Activated B cell treated with CpG ODN at 0.5 μM for 24 hours (primary cell): ENCODE results near the gene PLEKHA3. TPM values are rescaled to one million over a fixed set of nuclear protein-coding genes. Genes with fewer than 3 reads are reported as not detected.
A peak's percentile ranks its signal among the peaks of the same experiment; 100 is the strongest.

Source experiments
- ATAC-seq: fragments of 200-7000 bp; cut with Tn5 transposase; one replicate; pipeline ENCODE4 v1.10.0; 2021; ENCODE audit warnings: low read depth, mild to moderate bottlenecking, moderate library complexity
- CTCF ChIA-PET: fragments of 350-600 bp; sonication (Branson Sonifier 250); formaldehyde crosslinking; loops from one replicate; lab custom pipeline; 2021; ENCODE audit warnings: antibody characterized with exemption; lab: Charles Lee
- POLR2A ChIA-PET: fragments of 350-600 bp; sonication (Branson Sonifier 250); formaldehyde crosslinking; loops from one replicate; lab custom pipeline; 2021; ENCODE audit warnings: antibody characterized with exemption; lab: Charles Lee
- DNase-seq: peaks from one replicate; pipeline ENCODE4 v3.0.0; 2022
- H3K27ac Mint-ChIP-seq: one replicate; pipeline ENCODE4 v1.8.0; 2020; ENCODE audit warnings: mixed read lengths
- H3K27me3 Mint-ChIP-seq: one replicate; pipeline ENCODE4 v1.8.0; 2021; ENCODE audit warnings: mixed read lengths
- H3K36me3 Mint-ChIP-seq: one replicate; pipeline ENCODE4 v1.8.0; 2021; ENCODE audit warnings: low read depth, mixed read lengths
- H3K4me1 Mint-ChIP-seq: one replicate; pipeline ENCODE4 v1.8.0; 2021; ENCODE audit warnings: mixed read lengths
- H3K4me3 Mint-ChIP-seq: one replicate; pipeline ENCODE4 v1.8.0; 2020; ENCODE audit warnings: mild to moderate bottlenecking, mixed read lengths
- H3K9me3 Mint-ChIP-seq: one replicate; pipeline ENCODE4 v1.8.0; 2020; ENCODE audit warnings: mixed read lengths
- intact Hi-C: fragments of 100-400 bp; cut with micrococcal nuclease; formaldehyde crosslinking; loops from one replicate; pipeline ENCODE4 v1.15.1; 2024
- total RNA-seq: library from RNA; stranded (reverse); gene quantifications from 2 replicates; pipeline ENCODE4 v1.2.3, GENCODE V29; 2022
- TF ChIP-seq, protein P1 (sequence below): fragments of 200-600 bp; IDR thresholded peaks from one replicate; pipeline ENCODE4 v1.8.0; 2022; ENCODE audit warnings: antibody characterized with exemption, mild to moderate bottlenecking

PLEKHA3 gene
- total RNA-seq, 1 donor from 2014 or later = 29.6 TPM

DNA sequence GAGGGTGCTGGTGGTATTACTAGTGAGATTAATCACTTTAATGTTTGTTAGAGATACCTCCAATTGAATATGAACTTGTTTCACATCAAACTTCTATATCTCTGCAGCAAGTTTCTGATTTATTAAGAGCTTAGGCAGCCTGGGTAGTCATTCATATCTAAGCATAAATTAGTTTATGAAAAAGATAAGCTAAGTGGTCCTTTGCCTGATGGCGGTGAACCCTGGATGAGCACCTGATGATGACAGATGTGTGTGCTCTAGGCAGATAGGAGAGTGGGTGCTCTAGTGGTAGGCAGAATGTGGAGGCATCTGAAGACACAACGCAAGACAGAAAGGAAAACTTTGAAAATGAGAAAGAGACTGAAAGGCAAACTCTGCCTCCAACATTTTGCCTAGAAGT is 6.9 kb upstream of the PLEKHA3 start:
- POLR2A ChIA-PET = interaction anchor here (1.0 kb wide), 1 partner anchor 22 kb away, joined by 3 read pairs; the partner anchor contains the start of genes PJVK and PRKRA

DNA sequence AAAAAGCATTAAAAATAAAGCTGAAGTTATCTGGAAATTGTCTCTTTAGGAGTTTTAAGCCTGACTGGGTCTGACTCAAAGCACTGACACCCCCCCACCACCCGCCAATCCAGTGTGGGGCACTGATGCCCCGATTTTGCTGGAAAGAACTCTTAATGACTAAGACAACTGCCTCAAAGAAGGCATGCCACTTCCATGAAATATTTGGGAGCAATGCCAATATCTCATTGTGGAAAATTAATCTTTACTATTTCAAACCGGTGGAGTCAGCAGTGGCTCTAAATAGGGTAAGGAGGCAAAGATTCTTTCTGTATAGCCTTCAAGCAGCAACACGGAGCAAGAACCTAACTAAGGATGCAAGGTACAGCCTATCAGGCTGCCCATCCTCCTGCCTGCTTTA is 6.3 kb upstream of the PLEKHA3 start:
- Mint-ChIP-seq H3K36me3 (peaks cover 7% of the 10 kb centered on the region), H3K27ac (no peak overlapping the region), H3K4me1 (peaks cover 9% of the 10 kb centered on the region), H3K27me3 (no peaks in the 10 kb centered on the region), H3K9me3 (no peaks in the 10 kb centered on the region), H3K4me3 (no peak overlapping the region)
- CTCF ChIA-PET = interaction anchor here (1.0 kb wide), 1 partner anchor 59 kb away, joined by 3 read pairs; no protein-coding TSS in a partner anchor
- POLR2A ChIA-PET = interaction anchor here (1.0 kb wide), 1 partner anchor 23 kb away, joined by 3 read pairs; the partner anchor contains the start of genes PJVK and PRKRA
- DNase-seq (no peak), ATAC-seq (no peak)
- TF ChIP-seq, protein P1, sequence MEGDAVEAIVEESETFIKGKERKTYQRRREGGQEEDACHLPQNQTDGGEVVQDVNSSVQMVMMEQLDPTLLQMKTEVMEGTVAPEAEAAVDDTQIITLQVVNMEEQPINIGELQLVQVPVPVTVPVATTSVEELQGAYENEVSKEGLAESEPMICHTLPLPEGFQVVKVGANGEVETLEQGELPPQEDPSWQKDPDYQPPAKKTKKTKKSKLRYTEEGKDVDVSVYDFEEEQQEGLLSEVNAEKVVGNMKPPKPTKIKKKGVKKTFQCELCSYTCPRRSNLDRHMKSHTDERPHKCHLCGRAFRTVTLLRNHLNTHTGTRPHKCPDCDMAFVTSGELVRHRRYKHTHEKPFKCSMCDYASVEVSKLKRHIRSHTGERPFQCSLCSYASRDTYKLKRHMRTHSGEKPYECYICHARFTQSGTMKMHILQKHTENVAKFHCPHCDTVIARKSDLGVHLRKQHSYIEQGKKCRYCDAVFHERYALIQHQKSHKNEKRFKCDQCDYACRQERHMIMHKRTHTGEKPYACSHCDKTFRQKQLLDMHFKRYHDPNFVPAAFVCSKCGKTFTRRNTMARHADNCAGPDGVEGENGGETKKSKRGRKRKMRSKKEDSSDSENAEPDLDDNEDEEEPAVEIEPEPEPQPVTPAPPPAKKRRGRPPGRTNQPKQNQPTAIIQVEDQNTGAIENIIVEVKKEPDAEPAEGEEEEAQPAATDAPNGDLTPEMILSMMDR = no peak
- intact Hi-C loops = no loop called here

More for the DNA sequence above, 6.9 kb upstream of the PLEKHA3 start:
- H3K36me3 Mint-ChIP-seq = peaks cover 4% of the 10 kb centered on the region
- TF ChIP-seq, protein P1 = no peak
- intact Hi-C loops = no loop called here
- DNase-seq = no peak
- H3K27ac Mint-ChIP-seq = no peak overlapping the region
- CTCF ChIA-PET = interaction anchor here (1.0 kb wide), 1 partner anchor 59 kb away, joined by 3 read pairs; no protein-coding TSS in a partner anchor
- no peak overlapping the region for H3K4me3 Mint-ChIP-seq
- H3K9me3 Mint-ChIP-seq = no peaks in the 10 kb centered on the region
- peaks cover 6% of the 10 kb centered on the region for H3K4me1 Mint-ChIP-seq
- no peaks in the 10 kb centered on the region for H3K27me3 Mint-ChIP-seq
- ATAC-seq = no peak

DNA sequence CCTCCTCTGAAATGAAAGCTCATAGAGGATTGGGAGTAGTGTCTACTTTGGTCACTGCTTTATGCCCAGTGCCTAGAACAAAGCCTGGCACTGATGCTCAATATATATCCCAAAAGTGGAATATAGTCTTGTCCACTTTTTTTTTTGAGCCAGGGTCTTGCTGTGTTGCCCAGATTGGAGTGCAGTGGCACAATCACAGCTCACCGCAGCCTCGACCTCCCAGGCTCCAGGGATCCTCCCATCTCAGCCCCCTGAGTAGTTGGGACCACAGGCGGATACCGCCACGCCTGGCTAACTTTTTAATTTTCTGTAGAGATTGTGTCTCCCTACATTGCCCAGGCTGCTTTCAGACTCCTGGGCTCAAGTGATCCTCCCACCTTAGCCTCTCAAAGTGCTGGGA is 5.7 kb upstream of the PLEKHA3 start:
- no peaks in the 10 kb centered on the region for H3K27me3 Mint-ChIP-seq
- ATAC-seq (no peak), DNase-seq (no peak)
- peaks cover 7% of the 10 kb centered on the region for H3K36me3 Mint-ChIP-seq
- no peak overlapping the region for H3K4me3 Mint-ChIP-seq
- intact Hi-C loops = no loop called here
- no peak overlapping the region for H3K27ac Mint-ChIP-seq
- TF ChIP-seq, protein P1 = no peak
- CTCF ChIA-PET = no interaction called here
- H3K4me1 Mint-ChIP-seq = peaks cover 16% of the 10 kb centered on the region
- no peaks in the 10 kb centered on the region for H3K9me3 Mint-ChIP-seq
- POLR2A ChIA-PET = no interaction called here

DNA sequence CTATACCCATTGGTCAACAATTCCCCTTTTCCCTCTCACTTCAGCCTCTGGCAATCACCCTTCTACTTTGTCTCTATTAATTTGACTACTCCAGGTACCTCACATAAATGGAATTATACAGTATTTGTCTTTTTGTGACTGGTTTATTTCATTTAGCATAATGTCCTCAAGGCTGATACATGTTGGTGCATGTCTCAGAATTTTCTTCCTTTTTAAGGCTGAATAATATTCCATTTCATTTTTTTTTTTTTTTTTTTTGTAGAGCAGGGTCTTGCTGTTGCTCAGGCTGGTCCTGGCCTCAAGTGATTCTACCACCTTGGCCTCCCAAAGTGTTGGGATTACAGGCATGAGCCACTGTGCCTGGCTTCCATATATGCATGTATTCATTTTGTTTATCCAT is 3.8 kb upstream of the PLEKHA3 start:
- H3K4me3 Mint-ChIP-seq = no peak overlapping the region
- H3K9me3 Mint-ChIP-seq = no peaks in the 10 kb centered on the region
- no peak for ATAC-seq
- intact Hi-C loops = loop anchor here (5.0 kb wide), 1 partner anchor 121 kb away; no protein-coding TSS in a partner anchor
- ChIA-PET POLR2A (no interaction called here), CTCF (no interaction called here)
- TF ChIP-seq, protein P1 = no peak
- H3K4me1 Mint-ChIP-seq = peaks cover 24% of the 10 kb centered on the region
- no peak for DNase-seq
- no peak overlapping the region for H3K27ac Mint-ChIP-seq
- peaks cover 9% of the 10 kb centered on the region for H3K36me3 Mint-ChIP-seq
- H3K27me3 Mint-ChIP-seq = no peaks in the 10 kb centered on the region

DNA sequence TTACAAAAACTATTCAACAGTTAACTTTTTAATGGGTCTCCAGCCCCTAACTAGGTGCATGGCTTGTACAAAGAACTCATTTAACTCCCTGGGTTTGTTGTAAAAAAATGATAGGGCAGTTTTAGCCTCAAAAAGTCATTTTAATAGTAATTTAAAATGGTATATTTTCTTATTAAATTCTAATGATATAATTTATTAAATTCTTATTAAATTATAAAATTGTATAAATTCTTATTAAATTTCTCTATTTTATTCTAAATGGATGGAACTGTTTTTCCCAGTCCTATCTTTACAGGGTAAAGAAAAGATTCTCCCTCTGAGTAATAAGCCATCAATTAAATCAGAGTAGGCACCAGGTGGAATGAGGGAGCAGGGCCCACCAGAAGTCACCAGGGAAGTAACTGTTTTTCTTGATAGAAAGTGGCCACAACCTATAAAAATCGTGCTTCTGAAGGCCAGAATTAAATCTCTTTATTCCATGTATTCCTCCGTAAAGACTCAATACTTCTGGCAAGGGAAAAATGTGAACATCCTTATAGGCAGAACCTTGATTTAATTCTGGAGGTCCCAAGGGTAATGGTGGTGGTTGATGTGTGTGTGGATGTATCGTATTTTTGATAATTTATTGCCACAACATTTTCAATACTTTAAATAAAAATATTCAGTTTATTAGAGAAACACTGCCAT is 2.7 kb upstream of the PLEKHA3 start:
- ATAC-seq = no peak
- Mint-ChIP-seq H3K27me3 (no peaks in the 10 kb centered on the region), H3K27ac (peak overlapping the region; percentile 97), H3K4me3 (peak overlapping the region; percentile 94), H3K36me3 (peaks cover 9% of the 10 kb centered on the region), H3K9me3 (no peaks in the 10 kb centered on the region), H3K4me1 (peaks cover 35% of the 10 kb centered on the region)
- ChIA-PET CTCF (no interaction called here), POLR2A (interaction anchor here (1.0 kb wide), 1 partner anchor 26 kb away, joined by 4 read pairs; the partner anchor contains the start of genes PJVK and PRKRA)
- TF ChIP-seq, protein P1 = no peak
- no peak for DNase-seq
- intact Hi-C loops = loop anchor here (1.0 to 5.0 kb wide), 5 partner anchors 26 to 1213 kb away; partner anchors contain the start of genes NFE2L2, PJVK and PRKRA
